GM19238 (cell line): ENCODE data around the gene MLN.

ENCODE experiments used
- DNase-seq: peaks from one replicate; pipeline ENCODE4 v3.0.0; 2011; ENCODE audit warnings: low spot score; ENCODE audit not compliant: insufficient read length

MLN gene

GRCh38 chr6:33788694-33789549 lies 14.9 kb downstream of the MLN start, which contains the start of gene LEMD2:
Gene LEMD2 (minus strand): TSS chr6:33789130. CDS start chr6:33789116, 14 bp downstream.
- DNase-seq, result peak; percentile 96

- peak; percentile 86 for DNase-seq
Measured at GRCh38 chr6:33787954-33788693, 15.7 kb downstream of the MLN start.

- no peak for DNase-seq
Measured at GRCh38 chr6:33787346-33787953, 16.4 kb downstream of the MLN start.

- no peak for DNase-seq
Measured at GRCh38 chr6:33786736-33787135, 17.1 kb downstream of the MLN start.

GRCh38 chr6:33785778-33786177 lies 18.0 kb downstream of the MLN start:
- DNase-seq, result no peak

- DNase-seq, result no peak
Measured at GRCh38 chr6:33784787-33785186, 19.0 kb downstream of the MLN start.

GRCh38 chr6:33783781-33784520 lies 19.9 kb downstream of the MLN start:
- DNase-seq, result no peak

GRCh38 chr6:33782561-33782960 lies 21.2 kb downstream of the MLN start:
- DNase-seq, result no peak

GRCh38 chr6:33781131-33781975 lies 22.4 kb downstream of the MLN start:
- no peak for DNase-seq

GRCh38 chr6:33779895-33780294 lies 23.9 kb downstream of the MLN start:
- no peak for DNase-seq

GRCh38 chr6:33779290-33779689 lies 24.5 kb downstream of the MLN start:
- DNase-seq, result no peak

GRCh38 chr6:33778444-33779121 lies 25.2 kb downstream of the MLN start:
- DNase-seq, result no peak

GRCh38 chr6:33777398-33778388 lies 26.1 kb downstream of the MLN start:
- no peak for DNase-seq

- DNase-seq, result no peak
Measured at GRCh38 chr6:33776764-33777163, 27.0 kb downstream of the MLN start.

GRCh38 chr6:33776186-33776585 lies 27.6 kb downstream of the MLN start:
- no peak for DNase-seq

GRCh38 chr6:33774774-33775173 lies 29.0 kb downstream of the MLN start:
- DNase-seq, result no peak

GRCh38 chr6:33772902-33773472 lies 30.8 kb downstream of the MLN start:
- no peak for DNase-seq

- no peak for DNase-seq
Measured at GRCh38 chr6:33772082-33772830, 31.5 kb downstream of the MLN start.
